ENCODE data around the gene EEPD1.

Gene EEPD1

DNA sequence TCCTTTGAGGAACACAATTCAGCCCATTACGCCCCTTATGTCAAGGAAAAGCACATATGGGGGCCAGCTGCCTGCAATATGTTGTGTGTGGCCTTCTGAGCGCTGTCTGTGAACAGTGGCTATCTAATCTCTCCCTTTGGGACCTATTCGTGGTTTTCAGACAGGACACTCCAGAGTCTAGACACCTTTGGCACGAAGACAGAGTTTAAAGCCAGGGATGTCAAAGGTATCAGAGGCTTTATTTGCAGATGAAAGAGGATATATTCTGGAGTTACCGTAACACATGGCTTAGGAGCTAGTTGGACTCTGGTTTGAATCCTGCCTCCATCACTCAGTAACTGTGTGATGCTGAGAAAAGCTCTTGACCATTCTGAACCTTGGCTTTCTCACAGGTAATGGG lies 14.8 kb upstream of the EEPD1 start:
- TF ChIP-seq ZFP30 (CRISPR knock-in tag; IDR thresholded peaks at IDR 0.05) (no peak), PATZ1 (CRISPR knock-in tag; IDR thresholded peaks at IDR 0.05; ENCODE audit: borderline replicate concordance) (no peak)
- ATAC-seq, result no peak

GRCh38 chr7:36141351-36141750 lies 11.7 kb upstream of the EEPD1 start:
- ATAC-seq, result no peak
- no peak for TF ChIP-seq OSR1 (CRISPR knock-in tag; IDR thresholded peaks at IDR 0.05)
- TF ChIP-seq SNAI2 (CRISPR knock-in tag; IDR thresholded peaks at IDR 0.05), result no peak

DNA sequence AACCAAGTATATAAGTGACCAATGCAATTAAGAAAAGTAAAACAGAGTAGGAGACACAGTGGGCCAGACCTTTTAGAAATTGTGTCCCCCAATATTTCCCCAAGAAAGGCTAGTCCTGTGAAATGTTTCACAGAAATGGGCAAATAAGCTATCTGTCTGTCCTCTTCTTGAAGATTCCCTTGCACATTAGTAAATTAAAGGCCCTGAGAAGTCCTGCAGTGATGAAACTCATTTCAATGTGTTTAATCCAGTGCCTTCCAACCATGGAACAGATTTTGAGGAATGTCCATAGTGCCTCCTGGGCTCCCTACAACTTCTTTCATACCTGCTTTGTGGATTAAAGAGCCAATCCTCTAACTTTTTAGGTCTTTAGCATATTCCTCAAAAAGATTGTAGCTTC lies 11.2 kb upstream of the EEPD1 start:
- no peak for ATAC-seq
- no peak for TF ChIP-seq OSR1 (CRISPR knock-in tag; IDR thresholded peaks at IDR 0.05)
- TF ChIP-seq SNAI2 (CRISPR knock-in tag; IDR thresholded peaks at IDR 0.05), result no peak
- TF ChIP-seq ISL1 (CRISPR knock-in tag; IDR thresholded peaks at IDR 0.05), result no peak
- no peak for TF ChIP-seq CSDC2 (CRISPR knock-in tag; IDR thresholded peaks at IDR 0.05)
- no peak for TF ChIP-seq TCF4 (CRISPR knock-in tag; IDR thresholded peaks at IDR 0.05; ENCODE audit: borderline replicate concordance)
- TF ChIP-seq RARB (CRISPR knock-in tag; IDR thresholded peaks at IDR 0.05), result no peak
- TF ChIP-seq ZFP30 (CRISPR knock-in tag; IDR thresholded peaks at IDR 0.05), result no peak
- TF ChIP-seq ARNTL (CRISPR knock-in tag; IDR thresholded peaks at IDR 0.05; ENCODE audit: borderline replicate concordance, low read depth), result no peak
- TF ChIP-seq GLIS3 (CRISPR knock-in tag; IDR thresholded peaks at IDR 0.05), result no peak
- no peak for TF ChIP-seq PATZ1 (CRISPR knock-in tag; IDR thresholded peaks at IDR 0.05; ENCODE audit: borderline replicate concordance)
- TF ChIP-seq CSRNP3 (CRISPR knock-in tag; IDR thresholded peaks at IDR 0.05), result no peak
- no peak for TF ChIP-seq ZC3H10 (CRISPR knock-in tag; IDR thresholded peaks at IDR 0.05)
- no peak for TF ChIP-seq ZNF565 (CRISPR knock-in tag; conservative IDR thresholded peaks at IDR 0.05; ENCODE audit: low read depth)
- no peak for TF ChIP-seq CREB5 (CRISPR knock-in tag; IDR thresholded peaks at IDR 0.05; ENCODE audit: low read depth)

GRCh38 chr7:36144189-36144588 lies 8.9 kb upstream of the EEPD1 start:
- TF ChIP-seq OSR1 (CRISPR knock-in tag; IDR thresholded peaks at IDR 0.05) (no peak), BACH2 (CRISPR knock-in tag; IDR thresholded peaks at IDR 0.05; ENCODE audit: borderline replicate concordance) (no peak), CREB5 (CRISPR knock-in tag; IDR thresholded peaks at IDR 0.05; ENCODE audit: low read depth) (no peak), ESRRG (CRISPR knock-in tag; IDR thresholded peaks at IDR 0.05) (no peak), ZC3H10 (CRISPR knock-in tag; IDR thresholded peaks at IDR 0.05) (no peak), TCF4 (CRISPR knock-in tag; IDR thresholded peaks at IDR 0.05; ENCODE audit: borderline replicate concordance) (no peak), TSHZ2 (CRISPR knock-in tag; IDR thresholded peaks at IDR 0.05) (no peak), ZNF565 (CRISPR knock-in tag; conservative IDR thresholded peaks at IDR 0.05; ENCODE audit: low read depth) (no peak), ISL1 (CRISPR knock-in tag; IDR thresholded peaks at IDR 0.05) (no peak), CSDC2 (CRISPR knock-in tag; IDR thresholded peaks at IDR 0.05) (no peak), ZFP3 (CRISPR knock-in tag; IDR thresholded peaks at IDR 0.05) (no peak)
- ATAC-seq, result no peak

Data from SK-N-SH treated with all-trans-retinoic acid at 6 μM for 48 hours (cell line).